ENCODE measurements around the gene ACAP2. TPM values are rescaled to one million over a fixed set of nuclear protein-coding genes. Genes with fewer than 3 reads are reported as not detected.

Gene ACAP2
- total RNA-seq, 4 donors from 2014 or later: 63.1 to 79.6 (median 68.2) TPM

- TF ChIP-seq, protein P1, sequence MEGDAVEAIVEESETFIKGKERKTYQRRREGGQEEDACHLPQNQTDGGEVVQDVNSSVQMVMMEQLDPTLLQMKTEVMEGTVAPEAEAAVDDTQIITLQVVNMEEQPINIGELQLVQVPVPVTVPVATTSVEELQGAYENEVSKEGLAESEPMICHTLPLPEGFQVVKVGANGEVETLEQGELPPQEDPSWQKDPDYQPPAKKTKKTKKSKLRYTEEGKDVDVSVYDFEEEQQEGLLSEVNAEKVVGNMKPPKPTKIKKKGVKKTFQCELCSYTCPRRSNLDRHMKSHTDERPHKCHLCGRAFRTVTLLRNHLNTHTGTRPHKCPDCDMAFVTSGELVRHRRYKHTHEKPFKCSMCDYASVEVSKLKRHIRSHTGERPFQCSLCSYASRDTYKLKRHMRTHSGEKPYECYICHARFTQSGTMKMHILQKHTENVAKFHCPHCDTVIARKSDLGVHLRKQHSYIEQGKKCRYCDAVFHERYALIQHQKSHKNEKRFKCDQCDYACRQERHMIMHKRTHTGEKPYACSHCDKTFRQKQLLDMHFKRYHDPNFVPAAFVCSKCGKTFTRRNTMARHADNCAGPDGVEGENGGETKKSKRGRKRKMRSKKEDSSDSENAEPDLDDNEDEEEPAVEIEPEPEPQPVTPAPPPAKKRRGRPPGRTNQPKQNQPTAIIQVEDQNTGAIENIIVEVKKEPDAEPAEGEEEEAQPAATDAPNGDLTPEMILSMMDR (IDR thresholded peaks at IDR 0.05; ENCODE audit: low read depth): no peak
Measured at GRCh38 chr3:195462308-195462610, 19.4 kb upstream of the ACAP2 start.

DNA sequence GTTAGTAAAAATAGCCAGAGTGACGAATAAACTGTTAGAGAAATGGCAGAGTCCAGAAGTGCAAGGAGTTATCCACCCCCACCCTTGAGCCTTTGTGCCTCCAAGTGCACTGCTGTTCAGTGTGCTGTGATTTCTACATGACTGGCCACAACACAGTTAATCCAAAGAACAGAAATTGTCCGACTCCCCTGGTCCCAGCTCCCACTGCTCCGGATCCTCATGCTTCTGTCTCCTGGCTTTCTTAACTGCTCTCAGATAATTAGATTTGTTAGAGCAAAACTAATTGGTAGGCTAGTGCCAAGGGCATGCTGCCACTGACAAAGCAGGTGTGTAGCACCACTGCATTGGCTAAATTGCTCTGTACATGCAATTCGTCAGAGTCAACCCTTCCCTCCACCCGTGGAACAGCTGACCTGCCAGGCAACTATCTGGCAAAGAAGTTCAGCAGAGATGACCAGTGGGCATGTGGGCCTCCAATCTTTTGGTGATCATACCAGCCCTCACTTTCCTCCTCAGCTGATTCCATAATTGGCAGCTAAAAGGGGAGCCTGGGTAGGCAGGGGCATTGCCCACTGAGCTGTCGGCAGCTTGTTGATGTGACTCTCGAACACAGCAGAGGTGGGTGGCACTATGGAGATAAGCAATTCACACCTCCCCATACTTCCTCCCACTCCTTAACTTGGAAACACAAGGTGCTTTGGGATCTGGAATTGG is 18.9 kb upstream of the ACAP2 start:
- TF ChIP-seq, protein P1 (IDR thresholded peaks at IDR 0.05; ENCODE audit: low read depth): no peak

- TF ChIP-seq, protein P1 (IDR thresholded peaks at IDR 0.05; ENCODE audit: low read depth): no peak
Measured at GRCh38 chr3:195460091-195460713, 17.4 kb upstream of the ACAP2 start.

GRCh38 chr3:195458316-195458717 is 15.5 kb upstream of the ACAP2 start:
- TF ChIP-seq, protein P1 (IDR thresholded peaks at IDR 0.05; ENCODE audit: low read depth): no peak

DNA sequence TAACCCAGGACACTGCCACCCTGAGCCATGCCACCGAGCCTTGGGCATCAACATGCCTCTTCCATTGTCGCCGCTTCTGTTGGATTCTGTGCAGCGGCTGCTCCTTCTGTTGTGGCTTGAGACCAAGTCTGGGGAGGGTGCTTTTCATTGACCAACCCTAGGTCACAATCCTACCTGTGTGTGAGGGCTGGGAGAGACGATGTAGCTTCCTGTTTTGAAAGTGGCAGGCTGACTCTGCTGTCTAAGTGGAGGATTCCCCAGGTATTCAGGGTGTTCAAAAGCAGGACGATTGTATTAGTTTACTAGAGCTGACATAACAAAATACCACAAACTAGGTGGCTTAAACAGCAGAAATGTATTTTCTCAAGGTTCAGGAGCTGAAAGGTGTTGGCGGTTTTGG is 13.0 kb upstream of the ACAP2 start:
- TF ChIP-seq, protein P1 (IDR thresholded peaks at IDR 0.05; ENCODE audit: low read depth): no peak

DNA sequence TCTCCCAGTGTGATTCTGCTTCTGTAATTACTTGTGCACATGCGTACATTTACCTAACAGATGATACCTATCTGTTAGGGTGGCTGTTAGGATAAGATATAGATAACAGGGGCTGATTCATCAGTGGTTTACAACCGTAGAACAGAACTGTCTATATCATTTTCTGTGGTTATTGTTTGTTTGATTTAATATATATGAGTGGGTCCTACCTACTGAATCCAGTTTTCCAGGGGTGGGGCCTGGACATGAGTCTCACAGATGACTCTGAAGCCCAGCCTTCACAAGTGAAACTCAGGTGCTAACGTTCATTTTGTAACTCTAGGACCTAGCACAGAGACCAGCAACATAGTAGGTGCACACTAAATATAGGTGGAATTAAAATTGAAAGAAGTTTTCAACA is 10.4 kb upstream of the ACAP2 start:
- TF ChIP-seq, protein P1 (IDR thresholded peaks at IDR 0.05; ENCODE audit: low read depth): no peak

DNA sequence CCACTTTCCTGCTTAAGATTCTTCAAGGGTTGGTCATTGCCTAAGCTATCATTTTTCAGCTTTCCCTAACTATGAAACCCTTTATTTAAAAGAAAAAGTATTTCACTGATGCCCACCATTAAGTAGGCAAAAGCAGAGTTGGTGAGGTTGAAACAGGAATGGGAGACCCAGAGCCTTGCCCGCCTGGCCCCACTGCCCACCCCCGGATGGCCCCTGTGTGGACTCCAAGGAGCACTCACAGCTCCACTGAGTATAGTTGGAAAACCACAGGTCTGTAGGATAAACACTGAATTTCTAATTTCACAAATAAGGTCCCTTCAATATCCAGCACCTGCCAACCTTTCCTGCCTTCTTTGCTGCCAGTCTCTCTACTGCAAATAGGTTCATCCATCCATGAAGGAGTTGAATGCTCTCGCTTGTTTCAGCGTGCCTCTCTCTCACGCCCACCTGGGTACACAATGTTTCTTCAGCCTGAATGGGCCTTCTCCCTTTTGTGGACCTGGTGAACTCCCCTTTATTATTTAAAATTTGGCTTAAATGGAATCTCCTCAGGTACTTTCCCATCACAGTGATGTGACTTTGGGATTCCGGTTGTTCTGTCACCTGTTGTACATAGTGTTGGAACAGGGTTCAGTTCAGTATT is 8.7 kb upstream of the ACAP2 start:
- TF ChIP-seq, protein P1 (IDR thresholded peaks at IDR 0.05; ENCODE audit: low read depth): no peak
